Measurements from ENCODE around the gene SFT2D1. TPM values are rescaled to one million over a fixed set of nuclear protein-coding genes. Genes with fewer than 3 reads are reported as not detected.

Gene SFT2D1
- total and polyA plus RNA-seq, 2 of the 4 experiments (the other 2 are of a cell fraction) = 10.2 to 45.8 TPM

- no TSS peak for BruUV-seq (replicated peaks)
- Histone ChIP-seq H3K4me2 (ENCODE audit: low read depth, low read length) (no peak overlapping the region), H3K4ac (ENCODE audit: low read depth, low read length) (no peak overlapping the region), H2AK5ac (ENCODE audit: low read depth, low read length) (no peak overlapping the region), H2BK15ac (ENCODE audit: low read depth, low read length) (no peak overlapping the region), H3K9me1 (ENCODE audit: insufficient read depth, low read length) (no peaks in the 10 kb centered on the region), H3K18ac (ENCODE audit: low read depth, low read length) (no peak overlapping the region), H2BK120ac (ENCODE audit: low read depth, low read length) (no peak overlapping the region), H3K9ac (ENCODE audit: low read depth, low read length) (no peak overlapping the region), H3K27me3 (ENCODE audit: control insufficient read depth, insufficient read depth, low read length) (peaks cover 19% of the 10 kb centered on the region), H2BK5ac (ENCODE audit: low read depth, low read length, poor library complexity, severe bottlenecking) (no peak overlapping the region), H3K79me1 (ENCODE audit: low read depth in 1 of 2, low read length in 2 of 2) (no peaks in the 10 kb centered on the region), H3K27ac (ENCODE audit: insufficient read depth, low read length) (no peak overlapping the region), H2AK9ac (replicated peaks; ENCODE audit: low read depth, low read length, poor library complexity) (no peak overlapping the region), H2BK20ac (ENCODE audit: low read depth, low read length) (no peak overlapping the region), H3K9me3 (ENCODE audit: control insufficient read depth, insufficient read depth, low read length) (no peaks in the 10 kb centered on the region; the same call in 1 of the 2 replicates), H4K5ac (ENCODE audit: low read depth, low read length) (no peak overlapping the region), H4K91ac (ENCODE audit: insufficient read depth, low read depth, low read length) (no peak overlapping the region), H3K56ac (ENCODE audit: extremely low read depth, insufficient read depth, low read length) (no peak overlapping the region), H3K4me3 (ENCODE audit: insufficient read depth, low read depth, low read length) (no peak overlapping the region), H3K14ac (replicated peaks; ENCODE audit: low read depth, low read length) (no peak overlapping the region), H3K23ac (ENCODE audit: low read depth, low read length) (no peak overlapping the region), H3K4me1 (ENCODE audit: control insufficient read depth, insufficient read depth, low read length) (peaks cover 2% of the 10 kb centered on the region; the same call in 1 of the 2 replicates), H3K36me3 (ENCODE audit: control insufficient read depth, insufficient read depth, low read length) (no peaks in the 10 kb centered on the region), H2AFZ (replicated peaks; ENCODE audit: low read length, poor library complexity) (no peak overlapping the region), H4K8ac (ENCODE audit: low read depth in 2 of 2, low read length in 2 of 2) (no peak overlapping the region), H4K20me1 (ENCODE audit: insufficient read depth, low read length) (no peaks in the 10 kb centered on the region)
- intact Hi-C loops (cut with micrococcal nuclease) = no loop called here
- ChIA-PET CTCF (interaction anchor here (0.6 kb wide), 1 partner anchor 57 kb away, joined by 4 read pairs; no protein-coding TSS in a partner anchor), POLR2A (ENCODE audit: unreplicated experiment) (no interaction called here)
- dilution Hi-C loops (cut with HindIII; ENCODE audit: low sequenced_read_pairs, unreplicated experiment) = no loop called here
- ATAC-seq (ENCODE audit: low read depth) (no peak), DNase-seq (no peak)
- TF ChIP-seq MAZ (IDR thresholded peaks at IDR 0.05; ENCODE audit: borderline replicate concordance, low read depth, low read length) (no peak), CTCF (conservative IDR thresholded peaks at IDR 0.05; ENCODE audit: low read depth, low read length) (no peak), RAD21 (IDR thresholded peaks at IDR 0.05; ENCODE audit: low read length) (no peak), RFX5 (IDR thresholded peaks at IDR 0.05; ENCODE audit: low read depth, low read length) (no peak), CEBPB (IDR thresholded peaks at IDR 0.05; ENCODE audit: low read depth, low read length) (no peak), POLR2A (IDR thresholded peaks at IDR 0.05; ENCODE audit: low read depth, low read length) (no peak), MXI1 (IDR thresholded peaks at IDR 0.05; ENCODE audit: borderline replicate concordance, low read depth, low read length) (no peak), NFE2L2 (IDR thresholded peaks at IDR 0.05; ENCODE audit: low read depth, low read length) (no peak), ELK1 (IDR thresholded peaks at IDR 0.05; ENCODE audit: borderline replicate concordance, low read depth, low read length) (no peak), BHLHE40 (IDR thresholded peaks at IDR 0.05; ENCODE audit: low read depth, low read length) (no peak), RCOR1 (IDR thresholded peaks at IDR 0.05; ENCODE audit: insufficient replicate concordance, low read length) (no peak), FOS (IDR thresholded peaks at IDR 0.05; ENCODE audit: low read depth, low read length) (no peak), SMC3 (IDR thresholded peaks at IDR 0.05; ENCODE audit: low read depth, low read length) (no peak), CHD1 (IDR thresholded peaks at IDR 0.05; ENCODE audit: low read depth, low read length) (no peak)
- in situ Hi-C loops (cut with MboI; ENCODE audit: low sequenced_read_pairs) = no loop called here
- no CpG with 5 or more reads among the region's 1 CpG for WGBS, 2 experiments (ENCODE audit: extremely low coverage in 2 of 2, insufficient read length in 1 of 2)
Observed at GRCh38 chr6:166353507-166353906, 11.2 kb upstream of the SFT2D1 start.
